ENCODE measurements around the gene UBE2O.

- no peak for TF ChIP-seq POLR2A (IDR thresholded peaks at IDR 0.05)
- TF ChIP-seq CTCF (IDR thresholded peaks at IDR 0.05 in 8 of 11, conservative IDR thresholded peaks at IDR 0.05 in 3 of 11) = peak; percentile 96 to 100 (median 99)
These were observed 55.0 kb downstream of the UBE2O start for GRCh38 chr17:76397687-76398522.

All from spleen (tissue), 7 donors.